Colonic mucosa (tissue), 4 donors: ENCODE results near the gene KMT2E. TPM values are rescaled to one million over a fixed set of nuclear protein-coding genes. Genes with fewer than 3 reads are reported as not detected.

ENCODE experiments used
- DNase-seq: peaks from one replicate; pipeline ENCODE4 v3.0.0-alpha.2; 2020
- H3K27ac ChIP-seq: fragments of 200-600 bp; one replicate; pipeline ENCODE4 v1.8.0; 2021
- H3K27me3 ChIP-seq: fragments of 200-600 bp; one replicate; pipeline ENCODE4 v1.8.0; 2021
- H3K36me3 ChIP-seq: fragments of 200-600 bp; one replicate; pipeline ENCODE4 v1.8.0; 2021
- H3K4me1 ChIP-seq: fragments of 200-600 bp; one replicate; pipeline ENCODE4 v1.8.0; 2021; ENCODE audit warnings: mild to moderate bottlenecking
- H3K4me3 ChIP-seq: fragments of 200-600 bp; one replicate; pipeline ENCODE4 v1.8.0; 2021
- H3K9ac ChIP-seq, 2 donors: one replicate each; pipeline ENCODE4 v1.7.0; 2013; ENCODE audit warnings: control low read depth in 2 of 2, low read depth in 2 of 2, low read length in 2 of 2
- H3K9me3 ChIP-seq: fragments of 200-600 bp; one replicate; pipeline ENCODE4 v1.8.0; 2021
- CTCF ChIP-seq: fragments of 200-600 bp; IDR thresholded peaks from one replicate; pipeline ENCODE4 v1.8.0; 2022; ENCODE audit warnings: antibody characterized with exemption, mild to moderate bottlenecking
- intact Hi-C: fragments of 100-400 bp; cut with DNase I; formaldehyde crosslinking; loops from one replicate; pipeline ENCODE4 v1.14.1; 2022
- total RNA-seq, 2 donors: library from RNA; stranded (reverse); fragmentation: NEBNext Ultra II Directional in 1 of 2; extraction: Animal tissue kit (Norgen Biotek cat#: 25700) in 1 of 2; gene quantifications; one replicate each; pipeline ENCODE4 v1.2.1, GENCODE V29; 2021
- donor health status: healthy.
- donor health status: DM: no; HTN: no; CAD: no.
- donor health status: DM: no; HTN: no; CAD: no.

KMT2E gene
- total RNA-seq, 2 donors from 2014 or later = 78.6 to 116 TPM

GRCh38 chr7:105006367-105007136, 7.5 kb upstream of the KMT2E start:
- no peaks in the 10 kb centered on the region for H3K27me3 ChIP-seq
- peaks cover 26% of the 10 kb centered on the region for H3K4me1 ChIP-seq
- peak overlapping the region in 1 of 2 donors; percentile 87 for H3K9ac ChIP-seq
- intact Hi-C loops = no loop called here
- TF ChIP-seq CTCF = no peak
- DNase-seq = peak; percentile 59
- H3K27ac ChIP-seq = peak overlapping the region; percentile 99
- no peaks in the 10 kb centered on the region for H3K9me3 ChIP-seq
- no peaks in the 10 kb centered on the region for H3K36me3 ChIP-seq
- no peak overlapping the region for H3K4me3 ChIP-seq

- Histone ChIP-seq H3K27ac (peak overlapping the region; percentile 99), H3K4me1 (peaks cover 26% of the 10 kb centered on the region), H3K36me3 (no peaks in the 10 kb centered on the region), H3K4me3 (no peak overlapping the region), H3K27me3 (no peaks in the 10 kb centered on the region), H3K9me3 (no peaks in the 10 kb centered on the region), H3K9ac (peak overlapping the region in 1 of 2 donors; percentile 87)
- intact Hi-C loops = no loop called here
- TF ChIP-seq CTCF = no peak
- DNase-seq = no peak
Observed at GRCh38 chr7:105007298-105007697, 6.7 kb upstream of the KMT2E start.

GRCh38 chr7:105009667-105010503, 4.1 kb upstream of the KMT2E start:
- intact Hi-C loops = loop anchor here (10.0 kb wide), 1 partner anchor 65 kb away; no protein-coding TSS in a partner anchor
- no peak for DNase-seq
- TF ChIP-seq CTCF = no peak
- peak overlapping the region; percentile 99 for H3K27ac ChIP-seq
- no peaks in the 10 kb centered on the region for H3K27me3 ChIP-seq
- peak overlapping the region; percentile 84 to 87 for H3K9ac ChIP-seq
- H3K4me1 ChIP-seq = peaks cover 22% of the 10 kb centered on the region
- no peaks in the 10 kb centered on the region for H3K9me3 ChIP-seq
- no peaks in the 10 kb centered on the region for H3K36me3 ChIP-seq
- H3K4me3 ChIP-seq = peak overlapping the region; percentile 62

- H3K4me1 ChIP-seq = peaks cover 15% of the 10 kb centered on the region
- no peak for DNase-seq
- H3K4me3 ChIP-seq = peak overlapping the region; percentile 62
- intact Hi-C loops = loop anchor here (10.0 kb wide), 1 partner anchor 66 kb away; no protein-coding TSS in a partner anchor
- H3K9ac ChIP-seq = peak overlapping the region; percentile 84 to 87
- TF ChIP-seq CTCF = no peak
- no peaks in the 10 kb centered on the region for H3K36me3 ChIP-seq
- H3K9me3 ChIP-seq = no peaks in the 10 kb centered on the region
- H3K27ac ChIP-seq = peak overlapping the region; percentile 99
- no peaks in the 10 kb centered on the region for H3K27me3 ChIP-seq
Observed at GRCh38 chr7:105010504-105011130, 3.4 kb upstream of the KMT2E start.
